ENCODE data around the gene CMSS1.

Gene CMSS1

DNA sequence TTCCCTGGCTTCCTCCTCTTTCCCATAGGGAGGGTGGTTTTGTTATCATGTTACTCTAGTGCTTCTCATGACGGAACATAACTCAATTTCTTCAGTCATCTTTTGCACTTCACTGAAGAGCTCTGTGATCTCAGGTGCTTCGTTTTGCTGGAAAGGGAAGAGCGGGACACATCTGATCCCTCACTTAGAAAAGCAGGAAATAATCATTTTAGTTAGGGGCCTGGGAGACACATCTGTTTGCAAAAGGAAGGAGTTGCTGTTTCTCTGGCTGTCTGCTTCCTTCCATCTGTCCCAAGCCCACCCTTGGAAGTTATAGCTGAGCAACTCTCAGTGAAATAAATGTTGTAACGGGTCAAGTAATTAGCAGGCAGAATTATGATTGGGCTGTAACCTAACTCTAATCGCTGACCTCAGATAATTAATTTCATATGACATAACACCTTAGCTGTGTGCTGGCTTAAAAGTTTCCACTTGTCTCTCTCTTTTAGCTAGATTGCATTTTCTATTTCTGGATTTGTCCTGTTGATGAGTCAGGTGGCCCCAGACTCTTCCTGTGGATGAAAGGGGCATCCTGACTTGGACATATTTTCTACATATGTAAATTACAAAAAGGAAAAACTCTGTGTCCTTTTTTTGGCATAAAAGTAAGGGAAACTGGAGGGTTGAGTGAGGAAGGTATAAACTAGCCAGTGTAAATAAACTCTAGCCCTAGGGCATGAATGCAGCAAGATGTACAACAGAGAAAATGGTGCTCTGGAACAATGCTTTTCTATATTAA lies 307.7 kb downstream of the CMSS1 start:
- no peaks in the 10 kb centered on the region for H3K36me3 ChIP-seq (ENCODE audit: control insufficient read depth, insufficient read depth, low read length)
- no peak overlapping the region for H3K9ac ChIP-seq
- H3K4me3 ChIP-seq (ENCODE audit: low read depth, low read length): no peak overlapping the region
- no peaks in the 10 kb centered on the region for H3K9me3 ChIP-seq (ENCODE audit: control insufficient read depth, low read length)
- H3K4me1 ChIP-seq: no peaks in the 10 kb centered on the region
- no peaks in the 10 kb centered on the region for H3K79me2 ChIP-seq
- no peak overlapping the region for H2AFZ ChIP-seq
- TF ChIP-seq, protein P1, sequence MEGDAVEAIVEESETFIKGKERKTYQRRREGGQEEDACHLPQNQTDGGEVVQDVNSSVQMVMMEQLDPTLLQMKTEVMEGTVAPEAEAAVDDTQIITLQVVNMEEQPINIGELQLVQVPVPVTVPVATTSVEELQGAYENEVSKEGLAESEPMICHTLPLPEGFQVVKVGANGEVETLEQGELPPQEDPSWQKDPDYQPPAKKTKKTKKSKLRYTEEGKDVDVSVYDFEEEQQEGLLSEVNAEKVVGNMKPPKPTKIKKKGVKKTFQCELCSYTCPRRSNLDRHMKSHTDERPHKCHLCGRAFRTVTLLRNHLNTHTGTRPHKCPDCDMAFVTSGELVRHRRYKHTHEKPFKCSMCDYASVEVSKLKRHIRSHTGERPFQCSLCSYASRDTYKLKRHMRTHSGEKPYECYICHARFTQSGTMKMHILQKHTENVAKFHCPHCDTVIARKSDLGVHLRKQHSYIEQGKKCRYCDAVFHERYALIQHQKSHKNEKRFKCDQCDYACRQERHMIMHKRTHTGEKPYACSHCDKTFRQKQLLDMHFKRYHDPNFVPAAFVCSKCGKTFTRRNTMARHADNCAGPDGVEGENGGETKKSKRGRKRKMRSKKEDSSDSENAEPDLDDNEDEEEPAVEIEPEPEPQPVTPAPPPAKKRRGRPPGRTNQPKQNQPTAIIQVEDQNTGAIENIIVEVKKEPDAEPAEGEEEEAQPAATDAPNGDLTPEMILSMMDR (IDR thresholded peaks at IDR 0.05): no peak
- no peak overlapping the region for H3K27ac ChIP-seq
- H3K27me3 ChIP-seq (ENCODE audit: control insufficient read depth, insufficient read depth, low read length): no peaks in the 10 kb centered on the region
- no peak overlapping the region for H3K4me2 ChIP-seq (ENCODE audit: low read length)

DNA sequence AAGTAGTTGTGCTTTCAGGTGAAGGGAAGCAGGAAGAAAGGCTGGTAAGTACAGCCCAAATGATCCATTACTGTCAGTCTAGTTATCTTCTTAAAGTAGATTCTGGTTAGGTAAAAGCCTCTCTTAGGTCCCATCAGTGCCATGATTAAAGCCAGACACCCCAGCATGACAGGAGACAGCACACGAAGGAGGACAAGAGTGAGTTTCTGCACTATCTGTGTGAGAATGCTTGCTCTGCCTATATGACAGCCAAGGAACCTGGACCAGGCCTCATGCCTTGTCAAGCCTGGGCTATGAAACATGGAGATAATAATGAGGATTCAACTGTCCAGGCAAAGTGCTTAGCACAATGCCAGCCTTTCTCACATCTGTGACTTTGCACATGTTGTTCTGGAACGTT lies 310.1 kb downstream of the CMSS1 start:
- Histone ChIP-seq H3K9me3 (ENCODE audit: control insufficient read depth, low read length) (no peaks in the 10 kb centered on the region), H3K9ac (no peak overlapping the region), H3K27ac (no peak overlapping the region)

DNA sequence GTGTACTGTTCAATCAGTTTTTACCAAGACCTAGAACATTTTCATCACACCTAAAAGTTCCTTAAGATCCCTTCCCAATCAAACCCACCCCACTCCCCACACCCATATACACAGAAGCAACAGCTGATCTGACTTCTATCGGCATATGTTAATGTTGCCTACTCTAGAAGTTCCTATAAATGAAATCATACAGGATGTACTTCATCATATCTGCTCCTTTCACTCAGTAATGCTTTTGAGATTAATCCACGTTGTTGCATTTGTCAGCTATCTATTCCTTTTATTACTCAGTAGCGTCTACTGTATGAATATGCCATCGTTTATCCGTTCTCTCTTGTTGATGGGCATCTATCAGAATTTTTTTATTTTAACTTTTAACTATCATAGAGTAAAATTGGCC lies 310.9 kb downstream of the CMSS1 start:
- Histone ChIP-seq H3K79me2 (no peaks in the 10 kb centered on the region), H3K36me3 (ENCODE audit: control insufficient read depth, insufficient read depth, low read length) (no peaks in the 10 kb centered on the region), H2AFZ (no peak overlapping the region), H3K9ac (no peak overlapping the region), H3K4me1 (no peaks in the 10 kb centered on the region), H3K27me3 (ENCODE audit: control insufficient read depth, insufficient read depth, low read length) (no peaks in the 10 kb centered on the region), H3K9me3 (ENCODE audit: control insufficient read depth, low read length) (no peaks in the 10 kb centered on the region), H3K4me2 (ENCODE audit: low read length) (no peak overlapping the region), H3K4me3 (ENCODE audit: low read depth, low read length) (no peak overlapping the region), H3K27ac (no peak overlapping the region)
- TF ChIP-seq, protein P1 (IDR thresholded peaks at IDR 0.05): no peak

More for the DNA sequence above, 310.1 kb downstream of the CMSS1 start:
- H3K4me1 ChIP-seq: no peaks in the 10 kb centered on the region
- no peaks in the 10 kb centered on the region for H3K36me3 ChIP-seq (ENCODE audit: control insufficient read depth, insufficient read depth, low read length)
- H2AFZ ChIP-seq: no peak overlapping the region
- H3K79me2 ChIP-seq: no peaks in the 10 kb centered on the region
- TF ChIP-seq, protein P1 (IDR thresholded peaks at IDR 0.05): no peak
- no peak overlapping the region for H3K4me3 ChIP-seq (ENCODE audit: low read depth, low read length)
- H3K4me2 ChIP-seq (ENCODE audit: low read length): no peak overlapping the region
- H3K27me3 ChIP-seq (ENCODE audit: control insufficient read depth, insufficient read depth, low read length): no peaks in the 10 kb centered on the region

DNA sequence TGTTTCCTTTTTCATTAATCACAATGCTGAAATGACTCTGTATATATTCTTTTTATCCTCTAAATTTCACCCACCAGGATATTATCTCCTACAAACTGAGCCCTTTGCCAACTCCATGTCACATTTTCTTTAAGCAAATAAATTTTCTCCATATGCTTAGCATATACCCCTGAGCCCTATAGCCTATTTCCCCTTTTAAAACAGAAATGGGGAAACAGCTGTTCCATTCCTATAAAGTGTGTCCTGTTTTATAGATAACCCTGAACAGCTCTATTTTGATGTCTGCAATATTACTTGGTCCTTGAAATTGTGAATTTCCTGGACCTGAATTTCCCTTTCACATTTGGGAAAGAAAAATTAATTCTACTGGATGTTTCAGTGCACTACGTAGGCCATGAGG lies 312.3 kb downstream of the CMSS1 start:
- no peaks in the 10 kb centered on the region for H3K79me2 ChIP-seq
- TF ChIP-seq, protein P1 (IDR thresholded peaks at IDR 0.05): no peak
- no peak overlapping the region for H2AFZ ChIP-seq
- no peaks in the 10 kb centered on the region for H3K27me3 ChIP-seq (ENCODE audit: control insufficient read depth, insufficient read depth, low read length)
- no peaks in the 10 kb centered on the region for H3K36me3 ChIP-seq (ENCODE audit: control insufficient read depth, insufficient read depth, low read length)
- no peak overlapping the region for H3K27ac ChIP-seq
- H3K9ac ChIP-seq: no peak overlapping the region
- no peak overlapping the region for H3K4me3 ChIP-seq (ENCODE audit: low read depth, low read length)
- no peak overlapping the region for H3K4me2 ChIP-seq (ENCODE audit: low read length)
- no peaks in the 10 kb centered on the region for H3K9me3 ChIP-seq (ENCODE audit: control insufficient read depth, low read length)
- H3K4me1 ChIP-seq: no peaks in the 10 kb centered on the region

DNA sequence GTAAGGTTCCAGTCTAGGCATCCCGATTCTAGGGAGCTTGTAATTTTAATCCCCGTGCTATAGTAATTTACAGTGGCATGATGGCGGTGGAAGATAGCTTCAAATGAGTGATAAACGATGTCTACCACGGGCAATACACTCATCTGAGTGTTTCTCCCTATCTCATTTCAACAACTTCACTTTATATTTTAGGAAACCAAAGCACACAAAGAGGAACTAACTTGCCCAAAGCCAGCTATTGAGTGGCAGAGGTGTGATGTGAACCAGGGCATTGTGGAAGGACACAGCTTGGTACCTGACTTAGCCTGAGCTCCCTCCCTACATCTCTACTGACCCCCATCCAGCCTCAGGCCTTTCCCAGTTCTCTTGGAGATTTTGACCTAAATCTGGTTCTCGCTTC lies 313.6 kb downstream of the CMSS1 start:
- Histone ChIP-seq H3K27me3 (ENCODE audit: control insufficient read depth, insufficient read depth, low read length) (no peaks in the 10 kb centered on the region), H3K27ac (no peak overlapping the region), H3K79me2 (no peaks in the 10 kb centered on the region), H3K9ac (no peak overlapping the region), H2AFZ (no peak overlapping the region), H3K4me1 (no peaks in the 10 kb centered on the region), H3K4me2 (ENCODE audit: low read length) (no peak overlapping the region), H3K4me3 (ENCODE audit: low read depth, low read length) (no peak overlapping the region), H3K36me3 (ENCODE audit: control insufficient read depth, insufficient read depth, low read length) (no peaks in the 10 kb centered on the region), H3K9me3 (ENCODE audit: control insufficient read depth, low read length) (no peaks in the 10 kb centered on the region)
- TF ChIP-seq, protein P1 (IDR thresholded peaks at IDR 0.05): no peak
